Ovary (tissue), 9 donors: Measurements from ENCODE around the gene AGO3. TPM values are rescaled to one million over a fixed set of nuclear protein-coding genes. Genes with fewer than 3 reads are reported as not detected.

Experiments used
- DNase-seq, 5 donors: peaks; one replicate each; pipeline ENCODE4 v3.0.0-alpha.2; 2019 to 2020
- H3K27ac ChIP-seq, 2 donors: fragments of 200-600 bp; one replicate each; pipeline versions ENCODE4 v1.5.1 to v1.8.0; 2019 to 2022
- H3K27me3 ChIP-seq: fragments of 200-600 bp; one replicate; pipeline ENCODE4 v1.8.0; 2022
- H3K36me3 ChIP-seq: fragments of 200-600 bp; sonication (generic); one replicate; pipeline ENCODE4 v1.5.1; 2019
- H3K4me1 ChIP-seq: one replicate; pipeline ENCODE4 v1.8.1; 2013; ENCODE audit warnings: mild to moderate bottlenecking, moderate library complexity; ENCODE audit not compliant: insufficient read depth
- H3K4me3 ChIP-seq: fragments of 200-600 bp; sonication (generic); one replicate; pipeline ENCODE4 v1.5.1; 2017
- H3K9me3 ChIP-seq, 2 donors: fragments of 200-600 bp in 1 of 2; sonication (generic) in 1 of 2; one replicate each; pipeline versions ENCODE4 v1.5.1 to v1.8.1; 2013 to 2019; ENCODE audit warnings: mild to moderate bottlenecking in 1 of 2, moderate library complexity in 1 of 2
- EP300 ChIP-seq: sonication (generic); formaldehyde crosslinking; IDR thresholded peaks from one replicate; pipeline ENCODE4 v1.6.1; 2017; ENCODE audit warnings: antibody characterized with exemption
- POLR2A ChIP-seq: fragments of 450-650 bp; IDR thresholded peaks from one replicate; pipeline ENCODE4 v1.6.1; 2017; ENCODE audit warnings: antibody characterized with exemption, mild to moderate bottlenecking, moderate library complexity
- WGBS, 3 donors: extraction: QIAGEN DNeasy Blood & Tissue Kit in 1 of 3; methylation state at CpG; one replicate each; pipeline versions ENCODE4 v1.1.5 to v1.1.7; 2013 to 2017; 5-methylcytosine and 5-hydroxymethylcytosine counted together
- intact Hi-C, 4 donors: fragments of 100-400 bp; cut with DNase I; formaldehyde crosslinking; loops; one replicate each; pipeline versions ENCODE4 v1.11.0 to v1.15.1; 2022 to 2023
- polyA plus RNA-seq, 2 donors: library from polyadenylated mRNA; stranded (reverse); fragments of 200-250 nt in 1 of 2; fragments of 350-450 nt in 1 of 2; fragmentation: Illumina TruSeq in 1 of 2; extraction: RNeasy Lipid Tissue Mini Kit (QIAGEN cat#74804) in 1 of 2; gene quantifications; one replicate each; pipeline ENCODE4 v1.2.3, GENCODE V29; 2013 to 2014
- total RNA-seq, 7 donors: library from RNA; depleted of rRNA in 2 of 7; stranded (reverse); fragments of >200 nt in 2 of 7; fragmentation: NEBNext Ultra II Directional in 3 of 7; extraction: Animal tissue kit (Norgen Biotek cat#: 25700) in 3 of 7; gene quantifications; one replicate each; pipeline versions ENCODE4 v1.1.0 to v1.2.4, GENCODE V29; 2016 to 2023
- TF ChIP-seq, protein P1 (sequence below), 3 donors: fragments of 450-650 bp in 2 of 3; fragments of 200-600 bp in 1 of 3; IDR thresholded peaks; one replicate each; pipeline versions ENCODE4 v1.5.1 to v1.8.0; 2016 to 2022; ENCODE audit warnings: antibody characterized with exemption in 3 of 3, mild to moderate bottlenecking in 1 of 3
- donor health status: DM: no; HTN: no; CAD: no; lungs with moderate emphysema.
- donor health status: DM: no; HTN: no; CAD: no.
- donor health status: Bipolar disorder and iron deficiency.
- donor health status: DM: yes; HTN: yes; CAD: no.
- donor health status: DM: no; HTN: no; CAD: no.
- donor health status: DM: yes; HTN: yes; CAD: no.

The AGO3 gene
- total and polyA plus RNA-seq, 9 donors = 3.8 to 44.1 (median 30.7) TPM

DNA sequence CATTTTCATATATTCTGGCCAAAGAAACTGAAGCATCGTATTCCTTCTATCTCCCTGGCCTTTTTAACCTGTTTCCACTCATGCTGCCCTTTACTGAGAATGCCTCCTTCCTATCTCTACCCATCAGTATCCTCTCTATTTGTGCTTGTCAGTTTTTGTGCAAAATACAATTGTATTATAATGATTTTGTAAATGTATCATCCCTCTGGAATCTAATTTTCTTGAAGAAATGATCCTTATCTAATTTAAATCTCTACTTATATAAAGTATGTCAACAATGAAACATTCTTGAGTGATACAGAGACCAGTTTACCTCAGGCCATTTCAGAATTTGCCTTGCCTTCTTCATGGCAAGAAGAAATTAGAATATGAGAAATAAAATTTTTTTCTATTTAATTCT lies 93.9 kb downstream of the AGO3 start:
- Histone ChIP-seq H3K4me1 (no peaks in the 10 kb centered on the region), H3K36me3 (no peaks in the 10 kb centered on the region), H3K27ac (no peak overlapping the region), H3K9me3 (peaks cover 0 to 4% of the 10 kb centered on the region in 2 donors), H3K4me3 (no peak overlapping the region), H3K27me3 (no peaks in the 10 kb centered on the region)
- WGBS, 3 donors = 79 to 89% (median 82%) methylated on average over 1 of the region's 1 CpG
- no peak for DNase-seq
- intact Hi-C loops = no loop called here
- TF ChIP-seq POLR2A (no peak), EP300 (no peak)
- TF ChIP-seq, protein P1, sequence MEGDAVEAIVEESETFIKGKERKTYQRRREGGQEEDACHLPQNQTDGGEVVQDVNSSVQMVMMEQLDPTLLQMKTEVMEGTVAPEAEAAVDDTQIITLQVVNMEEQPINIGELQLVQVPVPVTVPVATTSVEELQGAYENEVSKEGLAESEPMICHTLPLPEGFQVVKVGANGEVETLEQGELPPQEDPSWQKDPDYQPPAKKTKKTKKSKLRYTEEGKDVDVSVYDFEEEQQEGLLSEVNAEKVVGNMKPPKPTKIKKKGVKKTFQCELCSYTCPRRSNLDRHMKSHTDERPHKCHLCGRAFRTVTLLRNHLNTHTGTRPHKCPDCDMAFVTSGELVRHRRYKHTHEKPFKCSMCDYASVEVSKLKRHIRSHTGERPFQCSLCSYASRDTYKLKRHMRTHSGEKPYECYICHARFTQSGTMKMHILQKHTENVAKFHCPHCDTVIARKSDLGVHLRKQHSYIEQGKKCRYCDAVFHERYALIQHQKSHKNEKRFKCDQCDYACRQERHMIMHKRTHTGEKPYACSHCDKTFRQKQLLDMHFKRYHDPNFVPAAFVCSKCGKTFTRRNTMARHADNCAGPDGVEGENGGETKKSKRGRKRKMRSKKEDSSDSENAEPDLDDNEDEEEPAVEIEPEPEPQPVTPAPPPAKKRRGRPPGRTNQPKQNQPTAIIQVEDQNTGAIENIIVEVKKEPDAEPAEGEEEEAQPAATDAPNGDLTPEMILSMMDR (IDR thresholded peaks at IDR 0.05) = no peak

DNA sequence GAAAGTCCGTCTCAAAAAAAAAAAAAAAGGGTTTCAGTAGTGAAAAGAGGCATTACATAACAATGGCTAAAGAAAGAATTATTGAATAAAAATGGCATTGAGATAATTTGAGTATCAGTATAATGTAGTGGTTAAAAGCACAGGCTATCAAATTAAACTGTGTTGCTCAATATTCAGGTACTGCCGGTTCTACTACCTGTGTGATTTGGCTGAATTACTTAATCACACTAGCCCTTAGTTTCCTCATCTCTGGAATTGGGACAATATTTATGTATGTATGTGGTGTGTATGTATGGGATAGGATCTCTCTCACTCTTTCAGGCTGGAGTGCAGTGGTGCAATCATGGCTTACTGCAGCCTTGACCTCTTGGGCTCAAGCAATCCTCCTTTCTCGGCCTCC lies 96.9 kb downstream of the AGO3 start:
- no peak overlapping the region for H3K27ac ChIP-seq
- no peaks in the 10 kb centered on the region for H3K4me1 ChIP-seq
- no peaks in the 10 kb centered on the region for H3K36me3 ChIP-seq
- H3K4me3 ChIP-seq = no peak overlapping the region
- no peak for TF ChIP-seq EP300
- TF ChIP-seq, protein P1 (IDR thresholded peaks at IDR 0.05) = no peak
- TF ChIP-seq POLR2A = no peak
- H3K27me3 ChIP-seq = no peaks in the 10 kb centered on the region
- H3K9me3 ChIP-seq = peaks cover 0 to 4% of the 10 kb centered on the region in 2 donors
- intact Hi-C loops = no loop called here
- 95 to 99% (median 97%) methylated on average over 3 of the region's 3 CpGs for WGBS, 3 donors
- DNase-seq = no peak

DNA sequence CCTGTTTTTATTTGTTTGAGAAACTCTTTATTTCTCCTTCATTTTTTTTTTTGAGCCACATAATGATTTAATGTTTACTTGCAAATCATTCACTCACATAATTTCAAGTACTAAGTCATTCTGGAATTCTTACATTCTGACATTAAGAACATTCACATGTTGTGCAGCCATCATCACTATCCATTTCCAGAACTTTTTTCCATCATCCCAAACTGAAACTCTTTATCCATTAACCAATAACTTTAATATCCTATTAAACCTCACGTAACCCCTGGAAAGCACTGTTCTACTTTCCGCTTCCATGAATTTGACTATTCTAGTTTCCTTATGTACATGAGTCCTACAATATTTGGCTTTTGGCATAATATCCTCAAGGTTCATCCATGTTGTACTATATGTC lies 100.5 kb downstream of the AGO3 start:
- TF ChIP-seq, protein P1 (IDR thresholded peaks at IDR 0.05) = no peak
- TF ChIP-seq POLR2A (no peak), EP300 (no peak)
- Histone ChIP-seq H3K36me3 (no peaks in the 10 kb centered on the region), H3K27me3 (no peaks in the 10 kb centered on the region), H3K4me1 (no peaks in the 10 kb centered on the region), H3K9me3 (peaks cover 0 to 4% of the 10 kb centered on the region in 2 donors), H3K4me3 (no peak overlapping the region), H3K27ac (no peak overlapping the region)
- intact Hi-C loops = no loop called here
- no peak for DNase-seq
- WGBS, 3 donors = 97 to 99% (median 99%) methylated on average over 2 of the region's 2 CpGs

DNA sequence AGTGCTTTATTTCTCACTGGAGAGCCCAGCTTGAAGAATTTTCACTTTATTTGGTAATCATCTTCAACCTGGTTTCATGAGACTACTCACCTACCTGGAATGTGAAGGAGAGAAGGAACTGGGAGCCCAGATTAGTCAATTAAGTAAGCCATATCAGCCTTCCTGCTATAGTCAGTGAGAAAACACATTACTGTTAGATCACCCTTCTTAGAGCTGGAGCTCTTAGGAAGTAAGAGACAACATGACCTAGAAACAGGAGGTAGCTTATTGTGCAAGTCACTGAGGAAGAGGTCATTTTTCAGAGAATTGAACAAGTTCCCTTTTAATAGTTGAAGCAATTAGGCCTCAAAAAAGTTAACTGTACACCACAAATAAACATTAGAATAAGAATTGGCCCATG lies 103.8 kb downstream of the AGO3 start:
- Histone ChIP-seq H3K27ac (no peak overlapping the region), H3K36me3 (no peaks in the 10 kb centered on the region), H3K4me3 (no peak overlapping the region), H3K4me1 (no peaks in the 10 kb centered on the region), H3K27me3 (no peaks in the 10 kb centered on the region), H3K9me3 (no peaks in the 10 kb centered on the region)
- intact Hi-C loops = no loop called here
- TF ChIP-seq POLR2A (no peak), EP300 (no peak)
- no peak for DNase-seq

DNA sequence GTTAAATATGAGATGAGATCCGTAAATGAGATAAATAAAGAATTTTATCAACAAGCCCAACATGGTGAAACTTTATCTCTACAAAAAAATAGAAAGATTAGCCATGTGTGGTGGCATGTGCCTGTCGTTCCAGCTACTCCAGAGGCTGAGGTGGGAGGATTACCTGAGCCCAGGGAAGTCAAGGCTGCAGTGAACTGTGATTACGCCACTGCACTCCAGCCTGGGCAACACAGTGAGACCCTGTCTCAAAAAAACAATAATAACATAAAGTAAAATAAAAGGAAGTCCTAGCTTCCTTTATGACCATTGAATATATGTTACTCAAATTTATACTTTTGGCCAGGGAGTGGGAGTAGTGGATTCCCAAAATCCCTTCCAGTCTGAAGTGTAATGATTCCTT lies 104.2 kb downstream of the AGO3 start:
- 82 to 88% (median 83%) methylated on average over 3 of the region's 3 CpGs for WGBS, 3 donors
- TF ChIP-seq, protein P1 (IDR thresholded peaks at IDR 0.05) = no peak
- no peak for TF ChIP-seq EP300
- no peak for TF ChIP-seq POLR2A
- intact Hi-C loops = no loop called here
- Histone ChIP-seq H3K36me3 (no peaks in the 10 kb centered on the region), H3K27ac (no peak overlapping the region), H3K27me3 (no peaks in the 10 kb centered on the region), H3K4me1 (no peaks in the 10 kb centered on the region), H3K9me3 (no peaks in the 10 kb centered on the region), H3K4me3 (no peak overlapping the region)
- no peak for DNase-seq
